Ovary (tissue), 3 donors: ENCODE data around the gene CALM1.

Source experiments
- CTCF ChIP-seq, 3 donors: fragments of 450-650 bp in 2 of 3; fragments of 200-600 bp in 1 of 3; IDR thresholded peaks; one replicate each; pipeline versions ENCODE4 v1.5.1 to v1.8.0; 2016 to 2022; ENCODE audit warnings: antibody characterized with exemption in 3 of 3, mild to moderate bottlenecking in 1 of 3
- EP300 ChIP-seq: sonication (generic); formaldehyde crosslinking; IDR thresholded peaks from one replicate; pipeline ENCODE4 v1.6.1; 2017; ENCODE audit warnings: antibody characterized with exemption
- POLR2A ChIP-seq: fragments of 450-650 bp; IDR thresholded peaks from one replicate; pipeline ENCODE4 v1.6.1; 2017; ENCODE audit warnings: antibody characterized with exemption, mild to moderate bottlenecking, moderate library complexity
- donor health status: DM: no; HTN: no; CAD: no.

GRCh38 chr14:90406384-90406798 lies 9.6 kb downstream of the CALM1 start:
- TF ChIP-seq CTCF (IDR thresholded peaks at IDR 0.05): no peak
- TF ChIP-seq POLR2A: no peak
- TF ChIP-seq EP300: no peak
